MCF 10A (cell line): ENCODE data around the gene MED27. TPM values are rescaled to one million over a fixed set of nuclear protein-coding genes. Genes with fewer than 3 reads are reported as not detected.

Experiments
- BruUV-seq: library from RNA; stranded (reverse); fragments of 400-500 nt; replicated peaks from 2 replicates; lab custom pipeline; 2021; lab: Mats Ljungman, UMichigan
- CTCF ChIA-PET: fragments of 300-600 bp; sonication (Branson Sonifier 250); formaldehyde crosslinking; extraction: SDS; loops from one replicate; lab custom pipeline; 2021; ENCODE audit warnings: antibody characterized with exemption, inconsistent platforms; lab: Yijun Ruan, JAX
- POLR2A ChIA-PET: fragments of 300-600, 350-650 bp; sonication (Branson Sonifier 250); formaldehyde crosslinking; extraction: SDS; loops from one replicate; lab custom pipeline; 2020; ENCODE audit warnings: antibody characterized with exemption, inconsistent platforms; lab: Yijun Ruan, JAX
- DNase-seq: peaks from one replicate; pipeline ENCODE4 v3.0.0-alpha.2; 2018; ENCODE audit not compliant: unreplicated experiment
- H3K27ac Mint-ChIP-seq: one replicate; pipeline ENCODE4 v1.8.0; 2022; ENCODE audit warnings: mild to moderate bottlenecking, low read depth, mixed read lengths; ENCODE audit not compliant: unreplicated experiment
- H3K27me3 Mint-ChIP-seq: one replicate; pipeline ENCODE4 v1.8.0; 2022; ENCODE audit warnings: mixed read lengths; ENCODE audit not compliant: insufficient read depth, unreplicated experiment
- H3K36me3 Mint-ChIP-seq: one replicate; pipeline ENCODE4 v1.8.0; 2022; ENCODE audit warnings: mild to moderate bottlenecking, moderate library complexity, mixed read lengths; ENCODE audit not compliant: insufficient read depth, unreplicated experiment
- H3K4me1 Mint-ChIP-seq: one replicate; pipeline ENCODE4 v1.8.0; 2022; ENCODE audit warnings: mixed read lengths; ENCODE audit not compliant: insufficient read depth, unreplicated experiment
- H3K4me3 Mint-ChIP-seq: one replicate; pipeline ENCODE4 v1.8.0; 2022; ENCODE audit warnings: mild to moderate bottlenecking, moderate library complexity, mixed read lengths; ENCODE audit not compliant: unreplicated experiment
- H3K9me3 Mint-ChIP-seq: one replicate; pipeline ENCODE4 v1.8.0; 2022; ENCODE audit warnings: mixed read lengths; ENCODE audit not compliant: unreplicated experiment
- intact Hi-C: fragments of 100-400 bp; cut with micrococcal nuclease; formaldehyde crosslinking; loops from 2 replicates; pipeline ENCODE4 v1.14.1; 2022
- total RNA-seq: library from RNA; stranded (reverse); gene quantifications from 2 replicates; pipeline ENCODE4 v1.2.3, GENCODE V29; 2022
- TF ChIP-seq, protein P1 (sequence below): fragments of 200-600 bp; IDR thresholded peaks from one replicate; pipeline ENCODE4 v1.8.0; 2022; ENCODE audit warnings: antibody characterized with exemption, mild to moderate bottlenecking; ENCODE audit not compliant: unreplicated experiment

MED27 gene
- total RNA-seq, 1 experiment from 2014 or later: 34.3 TPM

DNA sequence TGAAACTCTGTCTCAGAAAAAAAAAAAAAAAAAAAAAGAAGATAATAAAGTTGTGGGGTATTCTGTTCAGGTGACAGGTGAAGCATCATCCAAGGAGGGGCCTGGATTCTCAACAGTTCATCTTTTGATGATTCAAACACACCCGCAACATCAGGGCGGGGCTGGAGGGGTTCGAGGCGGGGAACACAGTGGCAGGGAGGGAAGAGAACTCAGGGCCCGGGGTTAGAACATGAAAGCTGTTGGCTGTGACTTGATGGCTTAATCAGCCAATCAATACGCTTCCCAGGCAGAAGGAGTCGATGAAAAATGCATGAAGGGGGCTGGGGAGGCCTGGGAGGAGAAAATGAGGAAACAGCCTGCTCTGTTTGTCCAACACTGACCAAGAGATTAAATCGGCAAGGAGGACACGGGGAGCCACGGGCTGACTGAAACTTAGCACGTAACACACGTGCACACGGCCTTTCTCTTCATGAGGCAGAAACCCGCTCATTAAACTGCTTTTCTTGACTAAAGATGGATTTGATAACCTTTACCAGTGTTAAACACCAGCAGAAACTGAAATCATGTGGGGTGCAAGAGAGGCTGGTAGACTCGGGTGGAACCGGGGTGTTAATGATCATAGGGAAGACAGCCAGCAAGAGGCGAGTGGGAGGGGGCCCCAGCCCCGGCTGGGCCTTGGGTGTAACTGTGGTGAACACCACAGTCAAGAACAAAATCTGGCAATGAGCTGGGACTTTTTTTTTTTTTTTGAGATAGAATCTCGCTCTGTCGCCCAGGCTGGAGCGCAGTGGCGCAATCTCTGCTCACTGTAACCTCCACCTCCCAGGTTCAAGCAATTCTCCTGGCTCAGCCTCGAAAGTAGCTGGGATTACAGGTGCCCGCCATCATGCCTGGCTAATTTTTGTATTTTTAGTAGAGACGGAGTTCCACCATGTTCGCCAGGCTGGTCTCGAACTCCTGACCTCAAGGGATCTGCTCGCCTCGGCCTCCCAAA, 234.1 kb downstream of the MED27 start:
- Mint-ChIP-seq H3K27ac (no peak overlapping the region), H3K9me3 (no peaks in the 10 kb centered on the region), H3K4me3 (no peak overlapping the region), H3K36me3 (no peaks in the 10 kb centered on the region), H3K4me1 (no peaks in the 10 kb centered on the region), H3K27me3 (peaks cover 28% of the 10 kb centered on the region)
- TF ChIP-seq, protein P1, sequence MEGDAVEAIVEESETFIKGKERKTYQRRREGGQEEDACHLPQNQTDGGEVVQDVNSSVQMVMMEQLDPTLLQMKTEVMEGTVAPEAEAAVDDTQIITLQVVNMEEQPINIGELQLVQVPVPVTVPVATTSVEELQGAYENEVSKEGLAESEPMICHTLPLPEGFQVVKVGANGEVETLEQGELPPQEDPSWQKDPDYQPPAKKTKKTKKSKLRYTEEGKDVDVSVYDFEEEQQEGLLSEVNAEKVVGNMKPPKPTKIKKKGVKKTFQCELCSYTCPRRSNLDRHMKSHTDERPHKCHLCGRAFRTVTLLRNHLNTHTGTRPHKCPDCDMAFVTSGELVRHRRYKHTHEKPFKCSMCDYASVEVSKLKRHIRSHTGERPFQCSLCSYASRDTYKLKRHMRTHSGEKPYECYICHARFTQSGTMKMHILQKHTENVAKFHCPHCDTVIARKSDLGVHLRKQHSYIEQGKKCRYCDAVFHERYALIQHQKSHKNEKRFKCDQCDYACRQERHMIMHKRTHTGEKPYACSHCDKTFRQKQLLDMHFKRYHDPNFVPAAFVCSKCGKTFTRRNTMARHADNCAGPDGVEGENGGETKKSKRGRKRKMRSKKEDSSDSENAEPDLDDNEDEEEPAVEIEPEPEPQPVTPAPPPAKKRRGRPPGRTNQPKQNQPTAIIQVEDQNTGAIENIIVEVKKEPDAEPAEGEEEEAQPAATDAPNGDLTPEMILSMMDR: no peak
- intact Hi-C loops: no loop called here
- DNase-seq: no peak
- POLR2A ChIA-PET: interaction anchor here (0.7 kb wide), 1 partner anchor 16 kb away, joined by 3 read pairs; no protein-coding TSS in a partner anchor
- CTCF ChIA-PET: no interaction called here
- no TSS peak for BruUV-seq

DNA sequence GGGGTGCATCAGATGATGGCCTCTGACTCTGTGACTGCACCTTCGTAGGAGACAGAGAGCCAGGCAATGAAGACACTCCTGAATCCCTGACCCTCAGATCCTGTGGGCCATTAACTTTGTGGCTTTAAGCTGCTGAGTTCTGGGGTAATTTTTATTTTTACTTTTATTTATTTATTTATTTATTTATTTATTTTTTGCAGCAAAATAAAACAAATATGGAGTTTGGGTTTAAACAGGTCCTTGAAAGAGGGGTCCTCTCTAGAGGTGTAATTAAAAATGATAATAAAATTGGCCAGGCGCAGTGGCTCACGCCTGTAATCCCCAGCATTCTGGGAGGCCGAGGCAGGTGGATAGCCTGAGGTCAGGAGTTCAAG, 234.9 kb downstream of the MED27 start:
- Mint-ChIP-seq H3K9me3 (no peaks in the 10 kb centered on the region), H3K4me3 (no peak overlapping the region), H3K27ac (no peak overlapping the region), H3K36me3 (no peaks in the 10 kb centered on the region), H3K4me1 (peaks cover 5% of the 10 kb centered on the region), H3K27me3 (peaks cover 28% of the 10 kb centered on the region)
- no TSS peak for BruUV-seq
- ChIA-PET POLR2A (no interaction called here), CTCF (no interaction called here)
- intact Hi-C loops: no loop called here
- TF ChIP-seq, protein P1: no peak
- DNase-seq: no peak

DNA sequence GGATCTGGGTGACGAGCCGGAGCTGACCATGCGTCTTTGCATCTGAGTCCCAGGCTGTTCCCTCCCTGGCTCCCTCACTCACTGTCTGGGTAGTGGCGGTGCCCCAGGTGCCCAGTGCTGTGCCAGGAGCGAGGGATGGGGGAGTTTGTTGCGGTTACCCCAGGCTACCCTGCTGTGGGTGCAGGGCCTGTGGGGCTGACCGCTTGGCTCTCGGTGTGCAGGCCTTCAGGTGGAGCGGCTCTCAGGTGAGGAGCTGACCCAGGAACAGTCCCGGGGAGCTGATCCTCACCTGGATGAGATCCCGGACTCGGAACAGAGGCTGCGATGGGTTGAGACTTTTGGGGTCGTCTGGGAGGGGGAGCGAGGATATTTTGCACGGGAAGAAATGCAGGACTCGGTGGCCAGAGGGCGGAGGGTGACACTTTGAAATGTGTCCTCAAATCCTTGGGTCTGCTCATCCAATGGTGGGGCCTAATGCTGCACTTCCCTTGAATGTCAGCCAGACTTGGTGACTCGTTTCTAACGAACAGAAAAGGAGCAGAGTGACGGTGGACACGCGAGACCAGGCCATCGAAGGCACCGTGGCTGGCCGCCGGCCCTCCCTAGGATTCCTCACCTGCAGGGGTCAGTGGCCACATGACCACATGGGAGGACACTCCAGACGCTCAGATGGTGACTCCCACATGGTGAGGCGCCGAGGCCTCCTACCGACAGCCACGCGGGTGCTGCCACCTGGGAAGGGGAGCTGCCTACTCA, 235.5 kb downstream of the MED27 start:
- POLR2A ChIA-PET: no interaction called here
- intact Hi-C loops: no loop called here
- TF ChIP-seq, protein P1: no peak
- no TSS peak for BruUV-seq
- H3K27ac Mint-ChIP-seq: no peak overlapping the region
- CTCF ChIA-PET: interaction anchor here (0.6 kb wide), 1 partner anchor 34 kb away, joined by 4 read pairs; no protein-coding TSS in a partner anchor
- peaks cover 10% of the 10 kb centered on the region for H3K4me1 Mint-ChIP-seq
- H3K4me3 Mint-ChIP-seq: no peak overlapping the region
- H3K9me3 Mint-ChIP-seq: no peaks in the 10 kb centered on the region
- no peaks in the 10 kb centered on the region for H3K36me3 Mint-ChIP-seq
- no peak for DNase-seq
- H3K27me3 Mint-ChIP-seq: peaks cover 28% of the 10 kb centered on the region
